HepG2 (cell line): ENCODE results near the gene CCDC170. TPM values are rescaled to one million over a fixed set of nuclear protein-coding genes. Genes with fewer than 3 reads are reported as not detected.
A peak's percentile ranks its signal among the peaks of the same experiment; 100 is the strongest.

Experiments
- AKNA ChIP-seq: sonication (generic); formaldehyde crosslinking; IDR thresholded peaks from 2 replicates; pipeline ENCODE4 v1.4.0; 2020; ENCODE audit warnings: missing genetic modification reagents, borderline replicate concordance
- EHMT2 ChIP-seq: fragments of 200-600 bp; sonication (generic); IDR thresholded peaks from 2 replicates; pipeline ENCODE4 v1.7.0; 2017; ENCODE audit warnings: antibody characterized with exemption, low read depth, low read length, borderline replicate concordance
- FOXK1 ChIP-seq: sonication (generic); formaldehyde crosslinking; IDR thresholded peaks from 2 replicates; pipeline ENCODE4 v1.4.0; 2020; ENCODE audit warnings: low read depth, missing genetic modification reagents, borderline replicate concordance
- KDM6A ChIP-seq: IDR thresholded peaks from 2 replicates; pipeline ENCODE4 v1.6.1; 2016; ENCODE audit warnings: low read depth
- MXD1 ChIP-seq: sonication (generic); formaldehyde crosslinking; IDR thresholded peaks from 2 replicates; pipeline ENCODE4 v1.4.0; 2020; ENCODE audit warnings: mild to moderate bottlenecking, missing genetic modification reagents
- NAIF1 ChIP-seq: sonication (generic); formaldehyde crosslinking; IDR thresholded peaks from 2 replicates; pipeline ENCODE4 v1.5.0; 2020; ENCODE audit warnings: mild to moderate bottlenecking, missing genetic modification reagents, borderline replicate concordance
- RBM22 ChIP-seq: fragments of 200-400 bp; formaldehyde crosslinking; optimal IDR thresholded peaks from 2 replicates; pipeline ENCODE3; 2017; ENCODE audit warnings: mild to moderate bottlenecking, low read length, moderate library complexity
- RFX1 ChIP-seq: fragments of 450-650 bp; IDR thresholded peaks from 2 replicates; pipeline ENCODE4 v1.6.1; 2017
- RORA ChIP-seq: sonication (generic); formaldehyde crosslinking; IDR thresholded peaks from 2 replicates; pipeline ENCODE4 v1.5.0; 2020; ENCODE audit warnings: mild to moderate bottlenecking, missing genetic modification reagents, moderate library complexity
- STAT6 ChIP-seq: sonication (generic); formaldehyde crosslinking; IDR thresholded peaks from 2 replicates; pipeline ENCODE4 v1.4.0; 2020; ENCODE audit warnings: missing genetic modification reagents, mild to moderate bottlenecking, borderline replicate concordance
- TERF1 ChIP-seq: sonication (generic); formaldehyde crosslinking; IDR thresholded peaks from 2 replicates; pipeline ENCODE4 v1.8.0; 2022; ENCODE audit warnings: mild to moderate bottlenecking, missing genetic modification reagents, moderate library complexity
- U2AF2 ChIP-seq: fragments of 200-400 bp; formaldehyde crosslinking; IDR thresholded peaks from 2 replicates; pipeline ENCODE4 v1.6.1; 2017; ENCODE audit warnings: low read depth, mild to moderate bottlenecking, low read length
- ZBED4 ChIP-seq: sonication (generic); formaldehyde crosslinking; IDR thresholded peaks from 2 replicates; pipeline ENCODE4 v1.4.0; 2020; ENCODE audit warnings: missing genetic modification reagents, borderline replicate concordance
- ZNF230 ChIP-seq: sonication (generic); formaldehyde crosslinking; IDR thresholded peaks from 2 replicates; pipeline ENCODE4 v1.4.0; 2020; ENCODE audit warnings: mild to moderate bottlenecking, missing genetic modification reagents
- ZNF251 ChIP-seq: sonication (generic); formaldehyde crosslinking; IDR thresholded peaks from 2 replicates; pipeline ENCODE4 v1.9.0; 2021; ENCODE audit warnings: mild to moderate bottlenecking, missing genetic modification reagents
- ZNF674 ChIP-seq: sonication (generic); formaldehyde crosslinking; IDR thresholded peaks from 2 replicates; pipeline ENCODE4 v1.5.0; 2020; ENCODE audit warnings: low read depth, mild to moderate bottlenecking, missing genetic modification reagents
- ZNF703 ChIP-seq: sonication (generic); formaldehyde crosslinking; IDR thresholded peaks from 2 replicates; pipeline ENCODE4 v1.5.1; 2020; ENCODE audit warnings: missing genetic modification reagents, mild to moderate bottlenecking, moderate library complexity, borderline replicate concordance
- polyA plus RNA-seq, 8 experiments: library from polyadenylated mRNA; depleted of rRNA in 3 of 8; stranded (reverse) in 7 of 8; unstranded in 1 of 8; fragments of >200 nt; fragmentation: Illumina TruSeq in 4 of 8; extraction: Trizol in 4 of 8; gene quantifications; 2 replicates each; pipeline versions ENCODE4 v1.2.1 to v1.2.3, GENCODE V29; 2011 to 2016; ENCODE audit warnings: low read depth in 4 of 8, missing spikeins in 1 of 8, mixed read lengths in 1 of 8; ENCODE audit not compliant: insufficient read depth in 1 of 8
- total RNA-seq, 5 experiments: library from RNA; depleted of rRNA; stranded (reverse); fragments of >200 nt; fragmentation: Illumina TruSeq; extraction: Trizol; gene quantifications; 2 replicates each; pipeline ENCODE4 v1.2.3, GENCODE V29; 2016; ENCODE audit warnings: low read depth in 1 of 5

CCDC170 gene
- total and polyA plus RNA-seq, 2 of the 13 experiments (the other 11 are each of a cell fraction or from before 2014, with no cell fraction given), result 0.90 to 5.1 TPM

GRCh38 chr6:151498327-151498726 is 4.5 kb downstream of the CCDC170 start (continued):
- TF ChIP-seq STAT6 (CRISPR knock-in tag) (no peak), RFX1 (no peak), ZNF230 (no peak), FOXK1 (CRISPR knock-in tag) (peak; percentile 54; the same call in 1 of the 2 replicates), AKNA (CRISPR knock-in tag) (no peak), RORA (CRISPR knock-in tag) (no peak), RBM22 (no peak), KDM6A (CRISPR knock-in tag) (0 out of 2 replicates have a peak, but pooled peaks have one; percentile 31), ZNF703 (CRISPR knock-in tag) (no peak), ZNF251 (no peak), EHMT2 (no peak; the same call in 1 of the 2 replicates), U2AF2 (no peak), TERF1 (no peak), ZNF674 (no peak), ZBED4 (CRISPR knock-in tag) (no peak), MXD1 (CRISPR knock-in tag) (no peak), NAIF1 (CRISPR knock-in tag) (no peak)
